K562 (cell line): Measurements from ENCODE around the gene SNAPC2. TPM values are rescaled to one million over a fixed set of nuclear protein-coding genes. Genes with fewer than 3 reads are reported as not detected.

ENCODE experiments used
- ARID4B ChIP-seq: sonication (generic); formaldehyde crosslinking; IDR thresholded peaks from 2 replicates; pipeline ENCODE4 v1.8.0; 2022; ENCODE audit warnings: mild to moderate bottlenecking, missing genetic modification reagents
- CBX3 ChIP-seq, 2 experiments: IDR thresholded peaks; 1 replicate in 1 of 2; 2 replicates in 1 of 2; pipeline ENCODE4 v1.6.1; 2012; ENCODE audit warnings: inconsistent platforms in 2 of 2, low read length in 2 of 2, borderline replicate concordance in 1 of 2, control low read depth in 1 of 2
- CBX5 ChIP-seq: IDR thresholded peaks from 2 replicates; pipeline ENCODE4 v1.6.1; 2014; ENCODE audit warnings: low read depth, borderline replicate concordance
- CC2D1A ChIP-seq: fragments of 450-650 bp; IDR thresholded peaks from 2 replicates; pipeline ENCODE4 v1.6.1; 2017; ENCODE audit warnings: mild to moderate bottlenecking
- FOXJ2 ChIP-seq: fragments of 200-800 bp; sonication (Bioruptor generic); IDR thresholded peaks from 2 replicates; pipeline ENCODE4 v1.6.1; 2016; ENCODE audit warnings: missing genetic modification characterization, missing compliant biosample characterization
- MED1 ChIP-seq: sonication (generic); formaldehyde crosslinking; IDR thresholded peaks from 2 replicates; pipeline ENCODE4 v1.8.1; 2023; ENCODE audit warnings: missing genetic modification reagents, borderline replicate concordance
- MTA2 ChIP-seq: fragments of 450-650 bp; IDR thresholded peaks from 2 replicates; pipeline ENCODE4 v1.6.1; 2016; ENCODE audit warnings: low read depth
- NFE2 ChIP-seq: IDR thresholded peaks from 2 replicates; pipeline ENCODE4 v1.6.1; 2014; ENCODE audit warnings: antibody characterized with exemption, low read depth
- POLR2AphosphoS2 ChIP-seq: IDR thresholded peaks from 2 replicates; pipeline ENCODE4 v1.6.1; 2012; ENCODE audit warnings: low read length, improper control_type of control experiment
- PPARD ChIP-seq: fragments of 250-450 bp; sonication (Bioruptor Pico); IDR thresholded peaks from 2 replicates; pipeline ENCODE4 v1.8.0; 2022; ENCODE audit warnings: inconsistent platforms, mild to moderate bottlenecking, moderate library complexity
- PRPF4 ChIP-seq: fragments of 200-400 bp; formaldehyde crosslinking; IDR thresholded peaks from one replicate; pipeline ENCODE4 v1.6.1; 2017; ENCODE audit warnings: low read length, low read depth, mild to moderate bottlenecking; ENCODE audit not compliant: insufficient read depth, poor library complexity, severe bottlenecking
- SMAD3 ChIP-seq: fragments of 450-650 bp; formaldehyde crosslinking; conservative IDR thresholded peaks from 2 replicates; pipeline ENCODE4 v1.4.0; 2020; ENCODE audit warnings: mild to moderate bottlenecking
- STAG1 ChIP-seq: sonication (generic); formaldehyde crosslinking; IDR thresholded peaks from 2 replicates; pipeline ENCODE4 v1.5.0; 2020; ENCODE audit warnings: missing genetic modification reagents, borderline replicate concordance
- TCF3 ChIP-seq: sonication (generic); formaldehyde crosslinking; IDR thresholded peaks from 2 replicates; pipeline ENCODE4 v1.4.0; 2020; ENCODE audit warnings: mild to moderate bottlenecking, missing genetic modification reagents
- THAP7 ChIP-seq: fragments of 250-450 bp; sonication (Bioruptor Pico); IDR thresholded peaks from 2 replicates; pipeline ENCODE4 v1.5.0; 2021
- XRCC4 ChIP-seq: IDR thresholded peaks from one replicate; pipeline ENCODE4 v1.6.1; 2011; ENCODE audit not compliant: insufficient read depth, insufficient read length; ENCODE audit errors: extremely low read depth
- ZNF707 ChIP-seq: fragments of 250-450 bp; sonication (Bioruptor Pico); conservative IDR thresholded peaks from 2 replicates; pipeline ENCODE4 v1.8.0; 2022; ENCODE audit warnings: inconsistent platforms, mild to moderate bottlenecking, moderate library complexity
- ZNF785 ChIP-seq: fragments of 250-450 bp; sonication (Bioruptor Pico); IDR thresholded peaks from 2 replicates; pipeline ENCODE4 v1.4.0; 2020; ENCODE audit warnings: mild to moderate bottlenecking
- polyA plus RNA-seq, 8 experiments: library from polyadenylated mRNA; depleted of rRNA in 4 of 8; stranded (reverse) in 5 of 8; unstranded in 3 of 8; fragments of >200 nt; fragmentation: Nextera tagmentation in 2 of 8; fragmentation: Illumina TruSeq in 1 of 8; extraction: Ambion mirVana in 2 of 8; extraction: Trizol in 1 of 8; gene quantifications; 2 replicates each; pipeline versions ENCODE4 v1.2.1 to v1.2.3, GENCODE V29; 2011 to 2014; ENCODE audit warnings: inconsistent platforms in 1 of 8, missing spikeins in 1 of 8
- total RNA-seq, 7 experiments: library from RNA; depleted of rRNA in 6 of 7; stranded (reverse); fragments of >200 nt in 6 of 7; fragmentation: Illumina TruSeq in 2 of 7; extraction: Trizol in 2 of 7; gene quantifications; 2 replicates each; pipeline versions ENCODE4 v1.2.1 to v1.2.3, GENCODE V29; 2011 to 2021; ENCODE audit warnings: low replicate concordance in 1 of 7
- TF ChIP-seq, protein P1 (sequence below): fragments of 200-800 bp; sonication (Bioruptor generic); IDR thresholded peaks from 2 replicates; pipeline ENCODE4 v1.6.1; 2017; ENCODE audit warnings: missing genetic modification characterization, missing compliant biosample characterization
- TF ChIP-seq, protein P2 (sequence below), 2 experiments: IDR thresholded peaks; 2 replicates each; pipeline ENCODE4 v1.6.1; 2012; ENCODE audit warnings: improper control_type of control experiment in 2 of 2, low read depth in 2 of 2, low read length in 2 of 2, borderline replicate concordance in 1 of 2

SNAPC2 gene
- total and polyA plus RNA-seq, 9 of the 15 experiments (the other 6 are each of a cell fraction or from before 2014, with no cell fraction given), result 0.59 to 45.1 (median 15.3) TPM

- TF ChIP-seq CBX3 (IDR thresholded peaks at IDR 0.05; ENCODE audit: borderline replicate concordance in 1 of 2, low read length in 2 of 2) (peak in 1 of 2 experiments; percentile 87; a peak in 1 of 3 replicates), XRCC4 (no peak), STAG1 (CRISPR knock-in tag) (no peak), PPARD (CRISPR knock-in tag) (no peak), MTA2 (no peak), SMAD3 (CRISPR knock-in tag) (no peak), ARID4B (peak; percentile 71), ZNF707 (no peak), POLR2AphosphoS2 (no peak), TCF3 (CRISPR knock-in tag) (0 out of 2 replicates have a peak, but pooled peaks have one; percentile 9), CC2D1A (no peak), ZNF785 (CRISPR knock-in tag) (no peak), NFE2 (no peak), FOXJ2 (no peak), CBX5 (no peak; the same call in 1 of the 2 replicates), MED1 (CRISPR knock-in tag) (no peak), THAP7 (CRISPR knock-in tag) (no peak), PRPF4 (no peak)
- TF ChIP-seq, protein P1, sequence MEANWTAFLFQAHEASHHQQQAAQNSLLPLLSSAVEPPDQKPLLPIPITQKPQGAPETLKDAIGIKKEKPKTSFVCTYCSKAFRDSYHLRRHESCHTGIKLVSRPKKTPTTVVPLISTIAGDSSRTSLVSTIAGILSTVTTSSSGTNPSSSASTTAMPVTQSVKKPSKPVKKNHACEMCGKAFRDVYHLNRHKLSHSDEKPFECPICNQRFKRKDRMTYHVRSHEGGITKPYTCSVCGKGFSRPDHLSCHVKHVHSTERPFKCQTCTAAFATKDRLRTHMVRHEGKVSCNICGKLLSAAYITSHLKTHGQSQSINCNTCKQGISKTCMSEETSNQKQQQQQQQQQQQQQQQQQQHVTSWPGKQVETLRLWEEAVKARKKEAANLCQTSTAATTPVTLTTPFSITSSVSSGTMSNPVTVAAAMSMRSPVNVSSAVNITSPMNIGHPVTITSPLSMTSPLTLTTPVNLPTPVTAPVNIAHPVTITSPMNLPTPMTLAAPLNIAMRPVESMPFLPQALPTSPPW, result peak; percentile 64
- TF ChIP-seq, protein P2, sequence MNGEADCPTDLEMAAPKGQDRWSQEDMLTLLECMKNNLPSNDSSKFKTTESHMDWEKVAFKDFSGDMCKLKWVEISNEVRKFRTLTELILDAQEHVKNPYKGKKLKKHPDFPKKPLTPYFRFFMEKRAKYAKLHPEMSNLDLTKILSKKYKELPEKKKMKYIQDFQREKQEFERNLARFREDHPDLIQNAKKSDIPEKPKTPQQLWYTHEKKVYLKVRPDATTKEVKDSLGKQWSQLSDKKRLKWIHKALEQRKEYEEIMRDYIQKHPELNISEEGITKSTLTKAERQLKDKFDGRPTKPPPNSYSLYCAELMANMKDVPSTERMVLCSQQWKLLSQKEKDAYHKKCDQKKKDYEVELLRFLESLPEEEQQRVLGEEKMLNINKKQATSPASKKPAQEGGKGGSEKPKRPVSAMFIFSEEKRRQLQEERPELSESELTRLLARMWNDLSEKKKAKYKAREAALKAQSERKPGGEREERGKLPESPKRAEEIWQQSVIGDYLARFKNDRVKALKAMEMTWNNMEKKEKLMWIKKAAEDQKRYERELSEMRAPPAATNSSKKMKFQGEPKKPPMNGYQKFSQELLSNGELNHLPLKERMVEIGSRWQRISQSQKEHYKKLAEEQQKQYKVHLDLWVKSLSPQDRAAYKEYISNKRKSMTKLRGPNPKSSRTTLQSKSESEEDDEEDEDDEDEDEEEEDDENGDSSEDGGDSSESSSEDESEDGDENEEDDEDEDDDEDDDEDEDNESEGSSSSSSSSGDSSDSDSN (IDR thresholded peaks at IDR 0.05; ENCODE audit: borderline replicate concordance in 1 of 2, low read depth in 2 of 2, low read length in 2 of 2), result no peak
Measured at GRCh38 chr19:7925171-7925851, 5.2 kb downstream of the SNAPC2 start (continued).
